Activated CD4-positive, alpha-beta T cell treated with anti-CD3 and anti-CD28 coated beads, Interleukin-2, amount 50 U/mL, for 48 hours (primary cell): ENCODE measurements around the gene PTCH2.
"Not testable (repeated sequence)": the region's sequence is repeated elsewhere in the genome, so short reads cannot be mapped to it uniquely, and the experiment has no call there.

ENCODE experiments used
- DNase-seq, 2 experiments: peaks; one replicate each; pipeline ENCODE4 v3.0.0-alpha.2; 2020

PTCH2 gene

GRCh38 chr1:44842486-44842861 lies 579 bp downstream of the PTCH2 start:
- DNase-seq = no peak

- DNase-seq = no peak
Observed at GRCh38 chr1:44839576-44839975, 3.5 kb downstream of the PTCH2 start.

GRCh38 chr1:44838294-44838693 lies 4.8 kb downstream of the PTCH2 start:
- DNase-seq = not testable (repeated sequence)

GRCh38 chr1:44835738-44836675 lies 7.0 kb downstream of the PTCH2 start:
- peak; percentile 96 for DNase-seq

GRCh38 chr1:44834328-44834727 lies 8.7 kb downstream of the PTCH2 start:
- DNase-seq = no peak

GRCh38 chr1:44832056-44832705 lies 10.9 kb downstream of the PTCH2 start:
- DNase-seq = no peak

- no peak for DNase-seq
Observed at GRCh38 chr1:44831516-44831915, 11.5 kb downstream of the PTCH2 start.

- DNase-seq = no peak
Observed at GRCh38 chr1:44830900-44831304, 12.2 kb downstream of the PTCH2 start.

GRCh38 chr1:44829506-44830384 lies 13.3 kb downstream of the PTCH2 start:
- no peak for DNase-seq

- no peak for DNase-seq
Observed at GRCh38 chr1:44828841-44829440, 14.1 kb downstream of the PTCH2 start.

GRCh38 chr1:44828003-44828651 lies 14.9 kb downstream of the PTCH2 start:
- DNase-seq = no peak

GRCh38 chr1:44827197-44828002 lies 15.7 kb downstream of the PTCH2 start:
- DNase-seq = no peak

GRCh38 chr1:44826375-44827196 lies 16.5 kb downstream of the PTCH2 start:
- DNase-seq = no peak

- not testable (repeated sequence) for DNase-seq
Observed at GRCh38 chr1:44824392-44824791, 18.7 kb downstream of the PTCH2 start.

GRCh38 chr1:44822981-44823451 lies 20.0 kb downstream of the PTCH2 start:
- no peak for DNase-seq

GRCh38 chr1:44822131-44822701 lies 20.8 kb downstream of the PTCH2 start:
- DNase-seq = no peak

GRCh38 chr1:44821240-44821715 lies 21.8 kb downstream of the PTCH2 start:
- no peak for DNase-seq

- no peak for DNase-seq
Observed at GRCh38 chr1:44820328-44821239, 22.5 kb downstream of the PTCH2 start.
